WTC11 (cell line): ENCODE results near the gene CPEB3. TPM values are rescaled to one million over a fixed set of nuclear protein-coding genes. Genes with fewer than 3 reads are reported as not detected.

ENCODE experiments used
- ATAC-seq: fragments of 200-7000 bp; cut with Tn5 transposase; 2 replicates; pipeline ENCODE4 v1.10.0; 2021; ENCODE audit warnings: mild to moderate bottlenecking, moderate library complexity
- CTCF ChIA-PET: fragments of 300-600 bp; sonication (Branson Sonifier 250); formaldehyde crosslinking; loops from one replicate; lab custom pipeline; 2021; ENCODE audit warnings: antibody characterized with exemption; lab: Charles Lee
- POLR2A ChIA-PET: fragments of 350-600 bp; sonication (Branson Sonifier 250); formaldehyde crosslinking; loops from one replicate; lab custom pipeline; 2021; ENCODE audit warnings: antibody characterized with exemption; lab: Charles Lee
- DNase-seq: peaks from one replicate; pipeline ENCODE4 v3.0.0; 2021; ENCODE audit warnings: low spot score
- H3K27ac Mint-ChIP-seq: 2 replicates; pipeline ENCODE4 v1.8.0; 2021; ENCODE audit warnings: mixed read lengths
- H3K27me3 Mint-ChIP-seq: 2 replicates; pipeline ENCODE4 v1.8.0; 2021; ENCODE audit warnings: low read depth, mild to moderate bottlenecking, moderate library complexity, mixed read lengths
- H3K36me3 Mint-ChIP-seq: 2 replicates; pipeline ENCODE4 v1.8.0; 2021; ENCODE audit warnings: mixed read lengths
- H3K4me1 Mint-ChIP-seq: 2 replicates; pipeline ENCODE4 v1.8.0; 2022; ENCODE audit warnings: mixed read lengths
- H3K4me3 Mint-ChIP-seq: 2 replicates; pipeline ENCODE4 v1.8.0; 2021; ENCODE audit warnings: mild to moderate bottlenecking, moderate library complexity, mixed read lengths
- H3K9me3 Mint-ChIP-seq: 2 replicates; pipeline ENCODE4 v1.8.0; 2021; ENCODE audit warnings: mixed read lengths
- EMX1 ChIP-seq: fragments of 250-450 bp; sonication (Bioruptor Pico); IDR thresholded peaks from 2 replicates; pipeline ENCODE4 v1.8.0; 2021; ENCODE audit warnings: mild to moderate bottlenecking
- ESRRA ChIP-seq: sonication (generic); formaldehyde crosslinking; IDR thresholded peaks from 2 replicates; pipeline ENCODE4 v1.8.1; 2022; ENCODE audit warnings: mild to moderate bottlenecking, missing genetic modification reagents, borderline replicate concordance
- FOXK1 ChIP-seq: sonication (generic); formaldehyde crosslinking; IDR thresholded peaks from 2 replicates; pipeline ENCODE4 v1.8.0; 2022; ENCODE audit warnings: mild to moderate bottlenecking, moderate library complexity, missing genetic modification reagents
- JUN ChIP-seq: sonication (generic); formaldehyde crosslinking; IDR thresholded peaks from 2 replicates; pipeline ENCODE4 v1.8.0; 2023; ENCODE audit warnings: mild to moderate bottlenecking, missing genetic modification reagents
- KAT7 ChIP-seq: sonication (generic); formaldehyde crosslinking; IDR thresholded peaks from 2 replicates; pipeline ENCODE4 v1.8.1; 2023; ENCODE audit warnings: missing genetic modification reagents, mild to moderate bottlenecking, borderline replicate concordance
- MAX ChIP-seq: sonication (generic); formaldehyde crosslinking; IDR thresholded peaks from 2 replicates; pipeline ENCODE4 v1.8.0; 2022; ENCODE audit warnings: mild to moderate bottlenecking, missing genetic modification reagents
- NFYB ChIP-seq: sonication (generic); formaldehyde crosslinking; conservative IDR thresholded peaks from 2 replicates; pipeline ENCODE4 v1.8.0; 2022; ENCODE audit warnings: low read depth, missing genetic modification reagents
- STAT6 ChIP-seq: sonication (generic); formaldehyde crosslinking; conservative IDR thresholded peaks from 2 replicates; pipeline ENCODE4 v1.8.1; 2023; ENCODE audit warnings: mild to moderate bottlenecking, low read depth, missing genetic modification reagents, moderate library complexity
- TCF7 ChIP-seq: sonication (generic); formaldehyde crosslinking; IDR thresholded peaks from 2 replicates; pipeline ENCODE4 v1.8.0; 2022; ENCODE audit warnings: mild to moderate bottlenecking, low read depth, missing genetic modification reagents, moderate library complexity
- ZBTB43 ChIP-seq: sonication (generic); formaldehyde crosslinking; IDR thresholded peaks from 2 replicates; pipeline ENCODE4 v1.8.1; 2023; ENCODE audit warnings: mild to moderate bottlenecking, missing genetic modification reagents
- ZNF121 ChIP-seq: sonication (generic); formaldehyde crosslinking; IDR thresholded peaks from 2 replicates; pipeline ENCODE4 v1.8.0; 2023; ENCODE audit warnings: missing genetic modification reagents
- ZNF219 ChIP-seq: sonication (generic); formaldehyde crosslinking; IDR thresholded peaks from 2 replicates; pipeline ENCODE4 v1.8.0; 2023; ENCODE audit warnings: missing genetic modification reagents, mild to moderate bottlenecking, borderline replicate concordance
- ZNF416 ChIP-seq: fragments of 250-450 bp; sonication (Bioruptor Pico); IDR thresholded peaks from 2 replicates; pipeline ENCODE4 v1.9.0; 2021; ENCODE audit warnings: mild to moderate bottlenecking, inconsistent platforms
- ZNF532 ChIP-seq: fragments of 250-450 bp; sonication (Bioruptor Pico); IDR thresholded peaks from 2 replicates; pipeline ENCODE4 v1.9.0; 2021; ENCODE audit warnings: mild to moderate bottlenecking, borderline replicate concordance
- total RNA-seq: library from RNA; stranded (reverse); gene quantifications from 3 replicates; pipeline ENCODE4 v1.2.3, GENCODE V29; 2021
- TF ChIP-seq, protein P1 (sequence below): fragments of 250-450 bp; sonication (Bioruptor Pico); IDR thresholded peaks from 2 replicates; pipeline ENCODE4 v1.9.0; 2021; ENCODE audit warnings: moderate library complexity, mild to moderate bottlenecking, inconsistent platforms, borderline replicate concordance
- TF ChIP-seq, protein P2 (sequence below): sonication (generic); formaldehyde crosslinking; IDR thresholded peaks from 2 replicates; pipeline ENCODE4 v1.8.0; 2023; ENCODE audit warnings: mild to moderate bottlenecking, missing genetic modification reagents

The CPEB3 gene
- total RNA-seq, 1 experiment from 2014 or later, result 2.4 TPM

GRCh38 chr10:92014620-92015019 lies 276.3 kb downstream of the CPEB3 start:
- ATAC-seq, result no peak
- peaks cover 60% of the 10 kb centered on the region for H3K36me3 Mint-ChIP-seq

GRCh38 chr10:92011560-92012214 lies 279.2 kb downstream of the CPEB3 start:
- POLR2A ChIA-PET, result no interaction called here

More at GRCh38 chr10:92014620-92015019, 276.3 kb downstream of the CPEB3 start:
- Mint-ChIP-seq H3K4me3 (no peak overlapping the region), H3K9me3 (no peaks in the 10 kb centered on the region), H3K27ac (no peak overlapping the region), H3K27me3 (no peaks in the 10 kb centered on the region), H3K4me1 (no peaks in the 10 kb centered on the region)
- ChIA-PET POLR2A (no interaction called here), CTCF (no interaction called here)
- TF ChIP-seq ZNF219 (CRISPR knock-in tag) (no peak), ZNF416 (CRISPR knock-in tag) (no peak), STAT6 (CRISPR knock-in tag) (no peak), NFYB (CRISPR knock-in tag) (no peak), MAX (CRISPR knock-in tag) (no peak), FOXK1 (no peak)
- DNase-seq, result no peak

GRCh38 chr10:92010047-92010735 lies 280.7 kb downstream of the CPEB3 start:
- CTCF ChIA-PET, result no interaction called here
- TF ChIP-seq ZNF219 (CRISPR knock-in tag) (no peak), ZNF532 (CRISPR knock-in tag) (no peak), ESRRA (CRISPR knock-in tag) (no peak), KAT7 (CRISPR knock-in tag) (no peak), ZBTB43 (CRISPR knock-in tag) (no peak), JUN (no peak), EMX1 (no peak), TCF7 (CRISPR knock-in tag) (no peak)
- TF ChIP-seq, protein P1, sequence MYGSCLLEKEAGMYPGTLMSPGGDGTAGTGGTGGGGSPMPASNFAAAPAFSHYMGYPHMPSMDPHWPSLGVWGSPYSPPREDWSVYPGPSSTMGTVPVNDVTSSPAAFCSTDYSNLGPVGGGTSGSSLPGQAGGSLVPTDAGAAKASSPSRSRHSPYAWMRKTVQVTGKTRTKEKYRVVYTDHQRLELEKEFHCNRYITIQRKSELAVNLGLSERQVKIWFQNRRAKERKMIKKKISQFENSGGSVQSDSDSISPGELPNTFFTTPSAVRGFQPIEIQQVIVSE (CRISPR knock-in tag), result no peak
- TF ChIP-seq, protein P2, sequence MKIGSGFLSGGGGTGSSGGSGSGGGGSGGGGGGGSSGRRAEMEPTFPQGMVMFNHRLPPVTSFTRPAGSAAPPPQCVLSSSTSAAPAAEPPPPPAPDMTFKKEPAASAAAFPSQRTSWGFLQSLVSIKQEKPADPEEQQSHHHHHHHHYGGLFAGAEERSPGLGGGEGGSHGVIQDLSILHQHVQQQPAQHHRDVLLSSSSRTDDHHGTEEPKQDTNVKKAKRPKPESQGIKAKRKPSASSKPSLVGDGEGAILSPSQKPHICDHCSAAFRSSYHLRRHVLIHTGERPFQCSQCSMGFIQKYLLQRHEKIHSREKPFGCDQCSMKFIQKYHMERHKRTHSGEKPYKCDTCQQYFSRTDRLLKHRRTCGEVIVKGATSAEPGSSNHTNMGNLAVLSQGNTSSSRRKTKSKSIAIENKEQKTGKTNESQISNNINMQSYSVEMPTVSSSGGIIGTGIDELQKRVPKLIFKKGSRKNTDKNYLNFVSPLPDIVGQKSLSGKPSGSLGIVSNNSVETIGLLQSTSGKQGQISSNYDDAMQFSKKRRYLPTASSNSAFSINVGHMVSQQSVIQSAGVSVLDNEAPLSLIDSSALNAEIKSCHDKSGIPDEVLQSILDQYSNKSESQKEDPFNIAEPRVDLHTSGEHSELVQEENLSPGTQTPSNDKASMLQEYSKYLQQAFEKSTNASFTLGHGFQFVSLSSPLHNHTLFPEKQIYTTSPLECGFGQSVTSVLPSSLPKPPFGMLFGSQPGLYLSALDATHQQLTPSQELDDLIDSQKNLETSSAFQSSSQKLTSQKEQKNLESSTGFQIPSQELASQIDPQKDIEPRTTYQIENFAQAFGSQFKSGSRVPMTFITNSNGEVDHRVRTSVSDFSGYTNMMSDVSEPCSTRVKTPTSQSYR (CRISPR knock-in tag), result no peak

More at GRCh38 chr10:92011560-92012214, 279.2 kb downstream of the CPEB3 start:
- Mint-ChIP-seq H3K4me3 (no peak overlapping the region), H3K9me3 (no peaks in the 10 kb centered on the region), H3K27me3 (no peaks in the 10 kb centered on the region), H3K36me3 (peaks cover 56% of the 10 kb centered on the region), H3K27ac (no peak overlapping the region), H3K4me1 (no peaks in the 10 kb centered on the region)
- CTCF ChIA-PET, result no interaction called here
- ATAC-seq, result no peak
- TF ChIP-seq ZNF121 (CRISPR knock-in tag), result no peak
- no peak for DNase-seq

More at GRCh38 chr10:92010047-92010735, 280.7 kb downstream of the CPEB3 start:
- Mint-ChIP-seq H3K9me3 (no peaks in the 10 kb centered on the region), H3K4me3 (no peak overlapping the region), H3K36me3 (peaks cover 57% of the 10 kb centered on the region), H3K4me1 (no peaks in the 10 kb centered on the region), H3K27ac (no peak overlapping the region), H3K27me3 (no peaks in the 10 kb centered on the region)
- POLR2A ChIA-PET, result no interaction called here
- ATAC-seq, result no peak
- no peak for DNase-seq
